GM18858 (cell line): ENCODE results near the gene ZNF469.

Experiments
- ATAC-seq: cut with Tn5 transposase; IDR thresholded peaks from one replicate; pipeline ENCODE4 v1.9.1; 2021; ENCODE audit not compliant: unreplicated experiment

Gene ZNF469

GRCh38 chr16:88378401-88378800 lies 4.4 kb upstream of the ZNF469 start:
- ATAC-seq: no peak

- ATAC-seq: no peak
These were observed 3.7 kb upstream of the ZNF469 start for GRCh38 chr16:88378836-88379693.

GRCh38 chr16:88379694-88380040 lies 3.1 kb upstream of the ZNF469 start:
- no peak for ATAC-seq

- no peak for ATAC-seq
These were observed 2.7 kb upstream of the ZNF469 start for GRCh38 chr16:88380099-88380498.

GRCh38 chr16:88380619-88381018 lies 2.1 kb upstream of the ZNF469 start:
- no peak for ATAC-seq

- no peak for ATAC-seq
These were observed 823 bp upstream of the ZNF469 start for GRCh38 chr16:88381820-88382451.

GRCh38 chr16:88383401-88384221 lies 852 bp downstream of the ZNF469 start:
- ATAC-seq: no peak

- ATAC-seq: no peak
These were observed 1.7 kb downstream of the ZNF469 start for GRCh38 chr16:88384222-88385111.

- ATAC-seq: no peak
These were observed 2.4 kb downstream of the ZNF469 start for GRCh38 chr16:88385112-88385594.

GRCh38 chr16:88385831-88386815 lies 3.4 kb downstream of the ZNF469 start:
- ATAC-seq: no peak

GRCh38 chr16:88387180-88387765 lies 4.5 kb downstream of the ZNF469 start:
- ATAC-seq: no peak

GRCh38 chr16:88387941-88388627 lies 5.3 kb downstream of the ZNF469 start:
- no peak for ATAC-seq

- no peak for ATAC-seq
These were observed 6.4 kb downstream of the ZNF469 start for GRCh38 chr16:88389191-88389590.

GRCh38 chr16:88389621-88390160 lies 6.9 kb downstream of the ZNF469 start:
- no peak for ATAC-seq

- no peak for ATAC-seq
These were observed 7.5 kb downstream of the ZNF469 start for GRCh38 chr16:88390265-88390664.

GRCh38 chr16:88390735-88391134 lies 8.0 kb downstream of the ZNF469 start:
- ATAC-seq: no peak

GRCh38 chr16:88391144-88391850 lies 8.5 kb downstream of the ZNF469 start:
- ATAC-seq: no peak
